ENCODE data around the gene RAB4A. TPM values are rescaled to one million over a fixed set of nuclear protein-coding genes. Genes with fewer than 3 reads are reported as not detected.

RAB4A gene
- total RNA-seq, 1 experiment from 2014 or later, result 66.7 TPM

GRCh38 chr1:229240532-229240931 lies 30.4 kb upstream of the RAB4A start:
- WGBS (ENCODE audit: extremely low coverage, insufficient read length, low lambda C conversion rate), result no CpG with 5 or more reads among the region's 3 CpGs
- Histone ChIP-seq H3K9ac (ENCODE audit: extremely low read depth, insufficient read length, low read length) (no peak overlapping the region), H3K18ac (ENCODE audit: insufficient read length, low read depth, low read length) (no peak overlapping the region), H3T11ph (ENCODE audit: low read length) (no peak overlapping the region), H2AK5ac (ENCODE audit: insufficient read length, low read length) (no peak overlapping the region), H4K91ac (ENCODE audit: insufficient read length, low read depth, low read length) (no peak overlapping the region), H3K4me1 (ENCODE audit: insufficient read depth, low read length) (peaks cover 4% of the 10 kb centered on the region; the same call in 1 of the 2 replicates), H3K79me2 (ENCODE audit: insufficient read depth, low read length) (no peaks in the 10 kb centered on the region), H4K8ac (replicated peaks; ENCODE audit: insufficient read length, low read depth, low read length) (no peak overlapping the region), H3K27me3 (ENCODE audit: insufficient read depth, low read length) (no peaks in the 10 kb centered on the region), H3K27ac (ENCODE audit: insufficient read length, low read depth, low read length) (no peak overlapping the region), H3K23me2 (ENCODE audit: insufficient read length, low read depth, low read length, poor library complexity, severe bottlenecking) (no peaks in the 10 kb centered on the region), H4K20me1 (ENCODE audit: control insufficient read depth, insufficient read depth, insufficient read length) (no peaks in the 10 kb centered on the region), H2BK15ac (ENCODE audit: low read depth, low read length) (no peak overlapping the region), H3K9me3 (ENCODE audit: control insufficient read depth, low read depth, low read length) (no peaks in the 10 kb centered on the region), H4K5ac (ENCODE audit: insufficient read length, low read depth, low read length) (no peak overlapping the region), H3K14ac (ENCODE audit: insufficient read depth, low read length) (no peak overlapping the region), H3K23ac (ENCODE audit: insufficient read length, low read depth, low read length) (no peak overlapping the region), H2BK20ac (ENCODE audit: low read depth, low read length, poor library complexity, severe bottlenecking) (no peak overlapping the region), H3K56ac (ENCODE audit: insufficient read length, low read depth, low read length) (no peak overlapping the region), H2BK5ac (ENCODE audit: insufficient read length, low read length) (no peak overlapping the region), H2BK12ac (ENCODE audit: insufficient read length, low read depth, low read length) (no peak overlapping the region), H2BK120ac (ENCODE audit: low read depth, low read length, poor library complexity, severe bottlenecking) (no peak overlapping the region), H3K79me1 (ENCODE audit: insufficient read depth, low read depth, low read length, poor library complexity, severe bottlenecking) (no peaks in the 10 kb centered on the region), H3K4ac (ENCODE audit: low read depth, low read length) (no peak overlapping the region), H2AFZ (ENCODE audit: low read length) (no peak overlapping the region), H3K4me2 (ENCODE audit: insufficient read depth, insufficient read length, low read length) (no peak overlapping the region)
- Mint-ChIP-seq H3K4me1 (peaks cover 25 to 26% of the 10 kb centered on the region in 2 experiments), H3K4me3 (no peak overlapping the region), H3K27ac (no peak overlapping the region), H3K36me3 (ENCODE audit: insufficient read depth in 1 of 3, low read depth in 3 of 3) (peaks cover 3 to 24% (median 14%) of the 10 kb centered on the region in 3 experiments), H3K27me3 (ENCODE audit: low read depth) (no peaks in the 10 kb centered on the region), H3K9me3 (peaks cover 18 to 22% of the 10 kb centered on the region in 2 experiments)
- no peak for TF ChIP-seq CTCF (conservative IDR thresholded peaks at IDR 0.05)
- no peak for DNase-seq
